HCT116 (cell line): ENCODE data around the gene ADNP. TPM values are rescaled to one million over a fixed set of nuclear protein-coding genes. Genes with fewer than 3 reads are reported as not detected.

ENCODE experiments used
- ATAC-seq: fragments of 200-7000 bp; cut with Tn5 transposase; 2 replicates; pipeline ENCODE4 v1.9.1; 2020; ENCODE audit warnings: mild to moderate bottlenecking, moderate library complexity
- BruUV-seq: library from RNA; stranded (reverse); fragments of 400-500 nt; replicated peaks from 2 replicates; lab custom pipeline; 2021; lab: Mats Ljungman, UMichigan
- CTCF ChIA-PET: fragments of 300-600 bp; sonication (Branson Sonifier 250); formaldehyde crosslinking; loops from one replicate; lab custom pipeline; 2021; ENCODE audit warnings: antibody characterized with exemption; lab: Charles Lee
- POLR2A ChIA-PET: fragments of 300-600, 350-600 bp; sonication (Branson Sonifier 250); formaldehyde crosslinking; loops from one replicate; lab custom pipeline; 2021; ENCODE audit warnings: antibody characterized with exemption; lab: Charles Lee
- RAD21 ChIA-PET, 2 experiments: fragments of 300-600 bp; sonication (Branson Sonifier 250); formaldehyde crosslinking; loops; one replicate each; lab custom pipeline; 2023; ENCODE audit warnings: low total read pairs in 2 of 2; ENCODE audit not compliant: uncharacterized antibody in 2 of 2, unreplicated experiment in 2 of 2, low non-redundant PET in 1 of 2; lab: Charles Lee
- DNase-seq: peaks from one replicate; pipeline ENCODE4 v3.0.0-alpha.2; 2010; ENCODE audit warnings: low read depth, low spot score
- H2AFZ ChIP-seq: fragments of 200-600 bp; shearing (Covaris generic), sonication (generic); 2 replicates; pipeline ENCODE4 v1.6.1; 2017; ENCODE audit warnings: low read depth, mixed run types, mixed read lengths, antibody characterized with exemption, low read length; ENCODE audit not compliant: poor library complexity, severe bottlenecking
- H3K27ac ChIP-seq: 2 replicates; pipeline ENCODE4 v1.5.1; 2012; ENCODE audit warnings: low read depth, low read length
- H3K27me3 ChIP-seq: fragments of 200-600 bp; sonication (generic); 2 replicates; pipeline ENCODE4 v1.6.1; 2016; ENCODE audit warnings: mixed run types, low read length, mixed read lengths; ENCODE audit not compliant: insufficient read depth
- H3K36me3 ChIP-seq, 2 experiments: fragments of 200-500 bp in 1 of 2; fragments of 200-600 bp in 1 of 2; sonication (Bioruptor generic) in 1 of 2; sonication (generic) in 1 of 2; 2 replicates each; pipeline versions ENCODE4 v1.5.1 to v1.6.1; 2014 to 2016; ENCODE audit warnings: low read length in 2 of 2, inconsistent platforms in 1 of 2, mixed read lengths in 1 of 2, mixed run types in 1 of 2; ENCODE audit not compliant: insufficient read depth in 2 of 2, control insufficient read depth in 1 of 2
- H3K4me1 ChIP-seq, 2 experiments: fragments of 200-600 bp in 1 of 2; sonication (generic) in 1 of 2; 2 replicates each; pipeline versions ENCODE4 v1.5.1 to v1.6.1; 2012 to 2017; ENCODE audit warnings: low read length in 2 of 2, inconsistent platforms in 1 of 2, mild to moderate bottlenecking in 1 of 2, mixed read lengths in 1 of 2, mixed run types in 1 of 2, moderate library complexity in 1 of 2; ENCODE audit not compliant: insufficient read depth in 2 of 2, control insufficient read depth in 1 of 2
- H3K4me2 ChIP-seq: fragments of 200-600 bp; sonication (generic); 2 replicates; pipeline ENCODE4 v1.6.1; 2017; ENCODE audit warnings: mixed run types, low read length, mixed read lengths
- H3K4me3 ChIP-seq, 2 experiments: fragments of 200-600 bp in 1 of 2; sonication (generic) in 1 of 2; replicated peaks in 1 of 2; 2 replicates each; pipeline ENCODE4 v1.5.1; 2011 to 2016; ENCODE audit warnings: low read length in 2 of 2, control low read depth in 1 of 2, low read depth in 1 of 2, mild to moderate bottlenecking in 1 of 2, mixed read lengths in 1 of 2, mixed run types in 1 of 2
- H3K79me2 ChIP-seq: fragments of 200-600 bp; sonication (generic); 2 replicates; pipeline ENCODE4 v1.6.1; 2017; ENCODE audit warnings: mild to moderate bottlenecking, mixed run types, low read length, moderate library complexity, mixed read lengths; ENCODE audit not compliant: insufficient read depth
- H3K9ac ChIP-seq: fragments of 200-600 bp; sonication (generic); 2 replicates; pipeline ENCODE4 v1.6.1; 2016; ENCODE audit warnings: low read length, mixed read lengths
- H3K9me2 ChIP-seq: fragments of 200-600 bp; sonication (generic), shearing (Covaris generic); 2 replicates; pipeline ENCODE4 v1.6.1; 2017; ENCODE audit warnings: mixed run types, mild to moderate bottlenecking, moderate library complexity; ENCODE audit not compliant: insufficient read depth
- H3K9me3 ChIP-seq, 2 experiments: fragments of 200-500 bp in 1 of 2; fragments of 200-600 bp in 1 of 2; sonication (Bioruptor generic) in 1 of 2; sonication (generic) in 1 of 2; 2 replicates each; pipeline ENCODE4 v1.6.1; 2014 to 2017; ENCODE audit warnings: low read length in 2 of 2, mixed read lengths in 2 of 2, inconsistent platforms in 1 of 2, low read depth in 1 of 2, mild to moderate bottlenecking in 1 of 2, mixed run types in 1 of 2, moderate library complexity in 1 of 2; ENCODE audit not compliant: control insufficient read depth in 1 of 2, insufficient read depth in 1 of 2
- H4K20me1 ChIP-seq: fragments of 200-600 bp; sonication (generic), shearing (Covaris generic); 2 replicates; pipeline ENCODE4 v1.6.1; 2017; ENCODE audit warnings: mixed run types, mild to moderate bottlenecking, moderate library complexity; ENCODE audit not compliant: insufficient read depth
- ATF3 ChIP-seq: IDR thresholded peaks from 2 replicates; pipeline ENCODE4 v1.6.1; 2012
- EGR1 ChIP-seq: IDR thresholded peaks from 2 replicates; pipeline ENCODE4 v1.6.1; 2012; ENCODE audit warnings: low read depth
- EZH2 ChIP-seq: fragments of 200-600 bp; sonication (generic); IDR thresholded peaks from 2 replicates; pipeline ENCODE4 v1.6.1; 2017; ENCODE audit warnings: antibody characterized with exemption, mixed run types
- EZH2phosphoT487 ChIP-seq: fragments of 200-600 bp; IDR thresholded peaks from 2 replicates; pipeline ENCODE4 v1.6.1; 2018; ENCODE audit warnings: antibody characterized with exemption, borderline replicate concordance
- FOSL1 ChIP-seq: IDR thresholded peaks from 2 replicates; pipeline ENCODE4 v1.6.1; 2012; ENCODE audit warnings: low read depth
- POLR2AphosphoS5 ChIP-seq: IDR thresholded peaks from 2 replicates; pipeline ENCODE4 v1.6.1; 2011; ENCODE audit warnings: mild to moderate bottlenecking, low read depth, low read length, moderate library complexity
- REST ChIP-seq: IDR thresholded peaks from 2 replicates; pipeline ENCODE4 v1.6.1; 2012; ENCODE audit warnings: low read depth
- SRF ChIP-seq: IDR thresholded peaks from 2 replicates; pipeline ENCODE4 v1.6.1; 2012; ENCODE audit warnings: low read depth
- YY1 ChIP-seq: IDR thresholded peaks from 2 replicates; pipeline ENCODE4 v1.6.1; 2011; ENCODE audit warnings: low read length, low read depth, moderate library complexity, mild to moderate bottlenecking; ENCODE audit not compliant: insufficient replicate concordance; ENCODE audit errors: extremely low read depth
- ZBTB33 ChIP-seq: IDR thresholded peaks from 2 replicates; pipeline ENCODE4 v1.6.1; 2011; ENCODE audit warnings: mild to moderate bottlenecking, low read length, moderate library complexity; ENCODE audit not compliant: insufficient replicate concordance; ENCODE audit errors: extremely low read depth
- ZFX ChIP-seq: fragments of 450-650 bp; IDR thresholded peaks from 2 replicates; pipeline ENCODE4 v1.6.1; 2017
- intact Hi-C: fragments of 100-400 bp; cut with micrococcal nuclease; formaldehyde crosslinking; loops from 2 replicates; pipeline ENCODE4 v1.10.0; 2022
- total RNA-seq: library from RNA; stranded (reverse); gene quantifications from one replicate; pipeline ENCODE4 v1.2.1, GENCODE V29; 2021; ENCODE audit not compliant: unreplicated experiment

Gene ADNP
- total RNA-seq, 1 experiment from 2014 or later: 85.9 TPM

- Histone ChIP-seq H3K27ac (no peak overlapping the region), H3K9ac (no peak overlapping the region), H3K36me3 (peaks cover 6 to 11% of the 10 kb centered on the region in 2 experiments; a peak in 3 of 4 replicates), H3K4me2 (no peak overlapping the region), H3K27me3 (no peaks in the 10 kb centered on the region), H3K79me2 (peaks cover 8% of the 10 kb centered on the region; the same call in 1 of the 2 replicates), H3K4me3 (no peak overlapping the region), H2AFZ (no peak overlapping the region), H3K9me2 (no peaks in the 10 kb centered on the region), H3K9me3 (no peaks in the 10 kb centered on the region), H3K4me1 (no peaks in the 10 kb centered on the region), H4K20me1 (no peaks in the 10 kb centered on the region; the same call in 1 of the 2 replicates)
- intact Hi-C loops: no loop called here
- ChIA-PET RAD21 (no interaction called here), CTCF (no interaction called here), POLR2A (no interaction called here)
- TF ChIP-seq YY1 (no peak), ATF3 (no peak), REST (no peak), EZH2 (no peak), SRF (no peak), ZBTB33 (no peak), FOSL1 (no peak), POLR2AphosphoS5 (no peak), ZFX (no peak), EGR1 (no peak), EZH2phosphoT487 (no peak)
- no TSS peak for BruUV-seq
- ATAC-seq: peak; percentile 28; the same call in 1 of the 2 replicates
- no peak for DNase-seq
Measured at GRCh38 chr20:50885781-50886180, 45.5 kb downstream of the ADNP start.
